ENCODE data around the gene QSER1. TPM values are rescaled to one million over a fixed set of nuclear protein-coding genes. Genes with fewer than 3 reads are reported as not detected.

Gene QSER1
- total and polyA plus RNA-seq, 5 donors: 3.2 to 21.5 (median 18.4) TPM

- intact Hi-C loops (cut with DNase I): no loop called here
- WGBS: 73% methylated on average over 11 of the region's 11 CpGs
- H3K27ac ChIP-seq (ENCODE audit: low read length): no peak overlapping the region
- H3K4me1 ChIP-seq (ENCODE audit: control insufficient read depth, insufficient read depth, low read length): no peaks in the 10 kb centered on the region
- no peaks in the 10 kb centered on the region for H3K27me3 ChIP-seq (ENCODE audit: control insufficient read depth, insufficient read depth)
- no peak for DNase-seq
- no peak overlapping the region for H3K4me3 ChIP-seq (ENCODE audit: low read length)
- no peak for ATAC-seq
- H3K9me3 ChIP-seq (ENCODE audit: control insufficient read depth, low read length): no peaks in the 10 kb centered on the region
Measured at GRCh38 chr11:32890843-32891656, 1.6 kb upstream of the QSER1 start.

GRCh38 chr11:32891657-32892354 lies 805 bp upstream of the QSER1 start:
- Histone ChIP-seq H3K4me1 (ENCODE audit: control insufficient read depth, insufficient read depth, low read length) (no peaks in the 10 kb centered on the region), H3K27ac (ENCODE audit: low read length) (peak overlapping the region; percentile 73), H3K9me3 (ENCODE audit: control insufficient read depth, low read length) (no peaks in the 10 kb centered on the region), H3K27me3 (ENCODE audit: control insufficient read depth, insufficient read depth) (no peaks in the 10 kb centered on the region), H3K4me3 (ENCODE audit: low read length) (peak overlapping the region; percentile 98)
- WGBS: 23% methylated on average over 10 of the region's 10 CpGs
- ATAC-seq: no peak
- intact Hi-C loops (cut with DNase I): no loop called here
- DNase-seq: no peak

GRCh38 chr11:32893093-32893342 lies 407 bp downstream of the QSER1 start:
- Histone ChIP-seq H3K4me1 (ENCODE audit: control insufficient read depth, insufficient read depth, low read length) (no peaks in the 10 kb centered on the region), H3K27ac (ENCODE audit: low read length) (peak overlapping the region; percentile 73), H3K4me3 (ENCODE audit: low read length) (peak overlapping the region; percentile 98), H3K27me3 (ENCODE audit: control insufficient read depth, insufficient read depth) (no peaks in the 10 kb centered on the region), H3K9me3 (ENCODE audit: control insufficient read depth, low read length) (no peaks in the 10 kb centered on the region)
- DNase-seq: no peak
- no peak for ATAC-seq
- intact Hi-C loops (cut with DNase I): no loop called here
- WGBS: under 1% methylated on average over 32 of the region's 32 CpGs

GRCh38 chr11:32893343-32894148 lies 935 bp downstream of the QSER1 start:
- Histone ChIP-seq H3K4me1 (ENCODE audit: control insufficient read depth, insufficient read depth, low read length) (no peaks in the 10 kb centered on the region), H3K4me3 (ENCODE audit: low read length) (peak overlapping the region; percentile 98), H3K27me3 (ENCODE audit: control insufficient read depth, insufficient read depth) (no peaks in the 10 kb centered on the region), H3K9me3 (ENCODE audit: control insufficient read depth, low read length) (no peaks in the 10 kb centered on the region), H3K27ac (ENCODE audit: low read length) (peak overlapping the region; percentile 73)
- WGBS: under 1% methylated on average over 66 of the region's 66 CpGs
- ATAC-seq (peak; percentile 46 to 65), DNase-seq (peak; percentile 45 to 81 (median 75))
- intact Hi-C loops (cut with DNase I): no loop called here

GRCh38 chr11:32894149-32894827 lies 1.7 kb downstream of the QSER1 start:
- Histone ChIP-seq H3K4me3 (ENCODE audit: low read length) (peak overlapping the region; percentile 98), H3K27me3 (ENCODE audit: control insufficient read depth, insufficient read depth) (no peaks in the 10 kb centered on the region), H3K27ac (ENCODE audit: low read length) (peak overlapping the region; percentile 7), H3K4me1 (ENCODE audit: control insufficient read depth, insufficient read depth, low read length) (no peaks in the 10 kb centered on the region), H3K9me3 (ENCODE audit: control insufficient read depth, low read length) (no peaks in the 10 kb centered on the region)
- DNase-seq (no peak), ATAC-seq (peak; percentile 41 to 68)
- intact Hi-C loops (cut with DNase I): no loop called here
- 8% methylated on average over 14 of the region's 14 CpGs for WGBS

- Histone ChIP-seq H3K27me3 (ENCODE audit: control insufficient read depth, insufficient read depth) (no peaks in the 10 kb centered on the region), H3K4me3 (ENCODE audit: low read length) (no peak overlapping the region), H3K4me1 (ENCODE audit: control insufficient read depth, insufficient read depth, low read length) (no peaks in the 10 kb centered on the region), H3K27ac (ENCODE audit: low read length) (no peak overlapping the region), H3K9me3 (ENCODE audit: control insufficient read depth, low read length) (no peaks in the 10 kb centered on the region)
- no peak for DNase-seq
- intact Hi-C loops (cut with DNase I): no loop called here
- ATAC-seq: no peak
- WGBS: 67% methylated on average over 3 of the region's 3 CpGs
Measured at GRCh38 chr11:32894921-32895320, 2.3 kb downstream of the QSER1 start.

- intact Hi-C loops (cut with DNase I): no loop called here
- Histone ChIP-seq H3K27ac (ENCODE audit: low read length) (no peak overlapping the region), H3K4me1 (ENCODE audit: control insufficient read depth, insufficient read depth, low read length) (no peaks in the 10 kb centered on the region), H3K4me3 (ENCODE audit: low read length) (no peak overlapping the region), H3K9me3 (ENCODE audit: control insufficient read depth, low read length) (no peaks in the 10 kb centered on the region), H3K27me3 (ENCODE audit: control insufficient read depth, insufficient read depth) (no peaks in the 10 kb centered on the region)
- 44% methylated on average over 1 of the region's 1 CpG for WGBS
- ATAC-seq (no peak), DNase-seq (no peak)
Measured at GRCh38 chr11:32895471-32895870, 2.9 kb downstream of the QSER1 start.

- no peaks in the 10 kb centered on the region for H3K27me3 ChIP-seq (ENCODE audit: control insufficient read depth, insufficient read depth)
- no peaks in the 10 kb centered on the region for H3K9me3 ChIP-seq (ENCODE audit: control insufficient read depth, low read length)
- H3K4me3 ChIP-seq (ENCODE audit: low read length): no peak overlapping the region
- no peak overlapping the region for H3K27ac ChIP-seq (ENCODE audit: low read length)
- no peak for DNase-seq
- intact Hi-C loops (cut with DNase I): no loop called here
- no peak for ATAC-seq
- peaks cover 1% of the 10 kb centered on the region for H3K4me1 ChIP-seq (ENCODE audit: control insufficient read depth, insufficient read depth, low read length)
- 85% methylated on average over 1 of the region's 1 CpG for WGBS
Measured at GRCh38 chr11:32897103-32897502, 4.5 kb downstream of the QSER1 start.

GRCh38 chr11:32899438-32899837 lies 6.8 kb downstream of the QSER1 start:
- Histone ChIP-seq H3K4me3 (ENCODE audit: low read length) (no peak overlapping the region), H3K4me1 (ENCODE audit: control insufficient read depth, insufficient read depth, low read length) (peaks cover 4% of the 10 kb centered on the region), H3K27ac (ENCODE audit: low read length) (no peak overlapping the region), H3K27me3 (ENCODE audit: control insufficient read depth, insufficient read depth) (no peaks in the 10 kb centered on the region), H3K9me3 (ENCODE audit: control insufficient read depth, low read length) (no peaks in the 10 kb centered on the region)
- intact Hi-C loops (cut with DNase I): no loop called here
- ATAC-seq (no peak), DNase-seq (no peak)

GRCh38 chr11:32902089-32902665 lies 9.6 kb downstream of the QSER1 start:
- no peaks in the 10 kb centered on the region for H3K9me3 ChIP-seq (ENCODE audit: control insufficient read depth, low read length)
- no peak overlapping the region for H3K27ac ChIP-seq (ENCODE audit: low read length)
- peaks cover 4% of the 10 kb centered on the region for H3K4me1 ChIP-seq (ENCODE audit: control insufficient read depth, insufficient read depth, low read length)
- no peaks in the 10 kb centered on the region for H3K27me3 ChIP-seq (ENCODE audit: control insufficient read depth, insufficient read depth)
- 81% methylated on average over 4 of the region's 4 CpGs for WGBS
- no peak overlapping the region for H3K4me3 ChIP-seq (ENCODE audit: low read length)
- DNase-seq (no peak), ATAC-seq (no peak)
- intact Hi-C loops (cut with DNase I): no loop called here
